Left kidney (tissue), 2 donors: ENCODE results near the gene LPCAT2. TPM values are rescaled to one million over a fixed set of nuclear protein-coding genes. Genes with fewer than 3 reads are reported as not detected.

ENCODE experiments used
- DNase-seq: peaks from one replicate; pipeline ENCODE4 v3.0.0-alpha.2; 2013
- polyA plus RNA-seq: library from polyadenylated mRNA; unstranded; fragments of 120-200 nt; gene quantifications from one replicate; pipeline ENCODE4 v1.2.1, GENCODE V29; 2013; ENCODE audit not compliant: insufficient read length

The LPCAT2 gene
- polyA plus RNA-seq, 1 donor: 12.3 TPM

DNA sequence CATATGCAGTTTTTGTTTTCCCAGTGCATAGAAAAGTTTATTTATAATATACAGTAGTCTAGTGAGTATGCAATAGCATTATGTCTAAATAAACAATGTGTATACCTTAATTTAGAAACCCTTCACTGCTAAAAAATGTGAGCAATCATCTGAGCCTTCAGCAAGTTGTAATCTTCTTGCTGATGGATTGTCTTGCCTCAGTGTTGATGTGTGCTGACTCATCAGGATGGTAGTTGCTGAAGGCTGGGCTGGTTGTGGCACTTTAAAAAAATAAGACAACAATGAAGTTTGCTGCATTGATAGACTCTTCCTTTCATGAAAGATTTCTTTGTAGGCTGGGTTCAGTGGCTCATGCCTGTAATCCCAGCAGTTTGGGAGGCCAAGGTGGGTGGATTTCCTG is 43.7 kb downstream of the LPCAT2 start:
- no peak for DNase-seq

DNA sequence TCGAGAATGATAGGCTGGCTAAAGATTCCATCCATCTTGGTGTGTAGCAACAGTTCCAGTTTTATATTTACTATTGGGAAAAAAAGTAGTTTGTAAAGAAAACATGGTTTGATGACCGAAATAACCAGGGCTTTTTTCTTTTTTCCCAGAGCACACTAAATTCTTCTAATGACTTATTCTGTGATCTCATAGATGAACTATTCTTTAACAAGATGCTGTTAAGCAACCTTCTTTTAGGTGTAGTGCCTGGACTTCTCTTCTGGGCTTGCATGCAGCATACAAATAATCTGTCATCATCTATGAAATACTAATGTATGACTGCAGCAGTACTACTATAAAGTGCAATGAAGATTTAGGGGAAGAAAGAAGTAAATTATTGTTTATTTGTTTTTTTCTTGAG is 46.6 kb downstream of the LPCAT2 start:
- DNase-seq: no peak

DNA sequence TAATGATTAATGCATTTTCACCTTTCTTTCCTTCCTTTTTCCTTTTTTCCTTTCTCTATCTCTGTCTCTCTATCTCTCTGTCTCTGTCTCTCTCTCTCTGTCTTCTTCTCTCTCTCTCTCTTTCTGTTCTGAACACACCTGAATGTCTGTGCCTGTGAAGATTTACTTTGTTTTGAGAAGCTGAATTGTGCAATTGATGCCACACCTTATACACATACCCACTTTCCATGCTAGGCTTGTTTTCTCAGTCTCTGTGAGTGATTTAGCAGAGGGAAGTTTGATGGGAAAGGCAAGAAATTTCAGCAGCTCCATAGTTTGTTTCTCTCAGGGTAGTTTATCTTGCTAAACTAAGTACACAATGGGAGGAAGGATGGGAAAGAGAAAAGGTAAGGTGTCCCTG is 48.3 kb downstream of the LPCAT2 start:
- no peak for DNase-seq

DNA sequence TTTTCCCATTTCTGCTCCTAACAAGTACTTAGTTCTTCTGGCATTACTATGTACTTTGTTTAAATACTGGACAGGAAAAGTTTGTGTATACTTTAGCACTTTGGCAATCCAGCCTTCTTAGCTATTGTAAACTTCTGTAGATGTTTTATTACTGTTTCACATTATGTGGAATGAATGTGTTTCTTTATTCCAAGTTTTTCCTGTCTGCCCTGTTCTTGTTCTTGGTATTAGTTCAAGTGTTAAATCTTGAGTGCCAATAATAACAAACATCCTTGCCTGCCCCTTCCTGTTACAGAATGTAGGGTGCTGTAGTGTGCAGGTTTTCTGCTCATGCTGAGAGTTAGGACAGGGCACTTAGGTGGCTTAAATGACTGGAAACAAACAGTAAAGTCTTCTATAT is 50.4 kb downstream of the LPCAT2 start:
- DNase-seq: no peak

DNA sequence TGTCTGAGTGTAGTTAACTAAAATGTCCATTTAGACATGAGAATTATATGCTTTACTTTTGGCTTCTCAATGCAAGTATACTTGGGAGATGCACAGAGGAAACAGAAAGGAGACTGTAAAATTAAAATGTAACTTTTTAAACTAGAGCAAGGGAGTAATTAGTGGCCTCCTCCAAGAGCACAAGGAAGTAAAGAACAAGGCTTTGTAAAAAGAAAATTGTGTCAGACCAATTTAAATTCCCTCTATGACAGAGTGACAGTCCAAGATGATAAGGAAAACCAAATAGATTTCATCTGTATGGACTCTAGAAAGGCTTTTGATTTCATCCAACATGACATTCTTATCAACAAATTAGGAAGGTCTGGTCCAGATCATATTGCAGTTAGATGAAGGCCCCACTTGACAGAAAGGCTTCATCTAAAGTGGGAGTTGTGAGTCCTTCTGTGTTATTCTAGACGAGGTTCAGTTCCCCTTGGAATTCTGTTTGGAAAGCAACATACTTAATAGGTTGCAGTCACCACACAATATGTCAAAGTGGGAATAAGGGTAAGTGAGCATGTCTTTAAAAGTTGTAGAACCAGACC is 51.2 kb downstream of the LPCAT2 start:
- DNase-seq: peak; percentile 10

DNA sequence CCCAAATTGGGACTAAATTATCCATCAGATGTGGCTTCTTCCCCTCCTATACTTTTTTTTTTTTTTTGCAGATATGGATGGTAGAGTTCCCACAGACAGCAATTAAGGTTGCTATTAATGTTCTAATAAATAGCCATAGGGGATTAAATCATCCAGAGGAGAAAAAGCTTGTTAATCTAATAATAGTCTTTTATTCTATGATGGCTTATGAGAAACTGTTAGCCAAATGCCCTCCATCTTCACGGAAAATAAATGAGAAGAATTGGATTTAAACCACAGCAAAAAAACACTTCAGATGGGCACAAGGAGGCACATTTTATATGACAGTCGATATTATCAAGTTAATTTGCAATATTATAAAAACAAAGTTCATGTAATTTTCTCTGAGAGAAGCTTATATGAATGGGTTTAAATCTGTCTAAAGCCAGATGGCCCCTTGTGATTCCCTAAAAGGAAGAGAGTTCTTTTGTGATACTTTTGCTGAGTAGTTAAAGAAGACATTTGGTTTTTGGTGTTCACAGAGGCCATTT is 52.5 kb downstream of the LPCAT2 start:
- no peak for DNase-seq

DNA sequence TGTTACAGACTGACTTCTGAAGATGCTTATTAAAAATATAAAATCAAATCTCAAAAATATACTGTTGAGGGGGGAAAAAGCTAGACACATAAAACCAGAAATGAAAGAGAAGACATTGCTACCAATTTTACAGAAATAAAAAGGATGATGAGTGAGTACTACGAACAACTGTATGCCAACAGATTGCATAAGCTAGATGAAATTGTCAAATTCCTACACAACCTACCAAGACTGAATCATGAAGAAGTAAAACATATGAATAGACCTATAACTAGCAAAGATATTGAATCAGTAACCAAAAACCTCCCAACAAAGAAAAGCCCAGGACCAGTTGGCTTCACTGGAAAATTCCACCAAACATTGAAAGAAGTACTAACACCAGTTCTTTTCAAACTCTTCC is 54.1 kb downstream of the LPCAT2 start:
- no peak for DNase-seq

DNA sequence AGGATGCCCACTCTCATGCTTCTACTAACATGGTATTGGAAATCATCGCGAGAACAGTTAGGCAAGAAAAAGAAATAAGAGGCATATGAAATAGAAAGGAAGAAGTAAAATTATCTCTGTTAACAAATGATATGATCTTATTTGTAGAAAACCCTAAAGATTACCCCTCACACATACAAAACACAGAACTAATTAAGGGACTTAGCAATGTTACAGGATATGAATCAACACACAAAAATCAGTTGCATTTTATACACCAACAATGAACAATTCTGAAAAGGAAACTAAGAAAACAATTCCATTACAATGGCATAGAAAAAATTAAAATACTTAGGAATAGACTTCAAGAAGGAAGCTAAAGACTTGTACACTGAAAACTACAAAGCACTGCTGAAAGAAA is 54.9 kb downstream of the LPCAT2 start:
- DNase-seq: no peak

DNA sequence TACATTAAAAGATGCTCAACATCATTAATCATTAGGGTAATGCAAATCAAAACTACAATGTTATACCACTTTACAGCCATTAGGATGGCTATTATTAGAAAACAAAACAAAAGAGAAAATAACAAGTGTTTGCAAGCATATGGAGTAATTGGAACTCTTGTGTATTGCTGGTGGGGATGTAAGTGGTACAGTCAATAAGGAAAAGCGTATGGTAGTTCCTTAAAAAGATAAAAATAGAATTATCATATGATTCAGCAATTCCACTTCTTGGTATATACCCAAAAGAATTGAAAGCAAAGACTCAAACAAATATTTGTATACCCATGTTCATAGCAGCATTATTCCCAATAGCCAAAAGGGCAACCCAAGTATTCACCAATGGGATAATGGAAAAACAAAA is 56.2 kb downstream of the LPCAT2 start:
- no peak for DNase-seq

DNA sequence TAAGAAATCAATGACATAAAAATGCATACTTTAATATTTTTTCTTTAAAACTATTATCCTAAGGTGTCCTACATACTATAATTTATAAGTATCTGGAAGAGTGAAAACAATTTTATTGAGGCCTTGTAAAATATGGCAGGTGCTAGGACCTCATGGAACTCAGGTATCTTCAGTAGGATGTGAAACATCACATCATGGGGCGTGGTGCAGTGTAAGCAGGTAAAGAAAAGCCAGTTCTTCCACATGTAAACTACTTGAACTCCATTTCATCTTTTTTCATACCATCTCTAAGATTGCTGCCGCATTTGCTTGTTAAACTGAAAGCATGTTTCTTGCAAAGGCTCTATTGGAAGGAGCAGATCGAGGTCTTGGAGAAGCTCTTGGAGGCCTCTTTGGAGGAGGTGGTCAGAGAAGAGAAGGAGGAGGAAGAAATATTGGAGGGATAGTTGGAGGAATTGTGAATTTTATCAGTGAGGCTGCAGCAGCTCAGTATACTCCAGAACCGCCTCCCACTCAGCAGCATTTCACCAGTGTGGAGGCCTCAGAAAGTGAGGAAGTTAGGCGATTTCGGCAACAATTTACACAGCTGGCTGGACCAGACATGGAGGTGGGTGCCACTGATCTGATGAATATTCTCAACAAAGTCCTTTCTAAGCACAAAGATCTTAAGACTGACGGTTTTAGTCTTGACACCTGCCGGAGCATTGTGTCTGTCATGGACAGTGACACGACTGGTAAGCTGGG is 57.7 kb downstream of the LPCAT2 start, which contains the start of gene CAPNS2:
Gene CAPNS2, plus strand, starts transcription at position 253 of the 744 bp plus-strand sequence. Its CDS starts 73 bp downstream, at position 326.
- DNase-seq: no peak

DNA sequence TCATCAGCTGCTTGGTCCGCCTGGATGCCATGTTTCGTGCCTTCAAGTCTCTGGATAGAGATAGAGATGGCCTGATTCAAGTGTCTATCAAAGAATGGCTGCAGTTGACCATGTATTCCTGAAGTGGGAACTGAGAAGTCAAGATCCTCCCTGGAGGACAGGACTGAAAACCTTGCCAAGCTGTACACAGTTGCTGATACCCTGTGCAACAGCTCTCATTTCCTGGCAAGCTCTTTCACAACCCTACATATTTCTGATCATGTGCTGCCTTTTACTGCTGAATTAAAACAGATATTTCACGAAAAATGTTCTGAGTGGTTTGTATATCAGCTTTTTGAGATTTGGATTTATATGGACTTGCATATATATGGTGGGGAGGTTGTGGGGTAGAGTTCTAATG is 58.5 kb downstream of the LPCAT2 start:
- DNase-seq: no peak

DNA sequence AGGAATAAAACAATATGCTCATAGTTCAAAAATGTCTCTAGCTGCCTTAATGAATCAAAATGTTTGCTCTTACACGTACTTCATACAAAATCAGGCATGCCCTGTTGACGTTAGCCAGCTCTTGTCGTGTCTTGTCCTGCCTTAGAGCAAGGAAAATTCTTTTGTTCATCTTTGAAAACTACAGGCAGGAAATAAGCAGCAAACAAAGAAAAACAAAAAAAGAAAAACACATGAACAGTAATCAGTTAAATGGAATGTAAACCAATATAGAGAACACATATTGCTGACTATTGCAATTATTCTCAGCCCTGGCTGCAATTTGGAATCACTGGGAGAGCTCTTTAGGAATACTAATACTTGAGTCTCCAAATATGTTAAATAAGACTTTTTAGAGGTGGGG is 59.3 kb downstream of the LPCAT2 start:
- no peak for DNase-seq

DNA sequence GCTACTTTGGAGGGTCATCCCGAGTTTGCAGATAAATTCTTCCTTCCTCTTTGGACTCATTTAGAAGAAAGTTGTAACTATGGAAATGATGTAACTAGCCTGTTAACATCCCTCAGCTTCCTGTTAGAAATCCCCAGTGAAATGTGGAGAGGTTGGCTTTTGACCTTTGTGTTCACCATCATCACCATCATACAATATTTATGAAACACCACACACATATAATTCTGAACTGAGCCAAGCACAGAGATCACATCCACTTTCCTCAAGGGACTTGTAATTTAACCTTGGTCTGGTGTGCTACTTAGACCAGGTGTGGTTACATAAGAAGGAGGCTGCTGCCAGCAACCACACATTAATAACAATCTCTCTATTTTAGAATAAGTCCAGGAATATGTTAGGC is 60.2 kb downstream of the LPCAT2 start:
- DNase-seq: no peak

DNA sequence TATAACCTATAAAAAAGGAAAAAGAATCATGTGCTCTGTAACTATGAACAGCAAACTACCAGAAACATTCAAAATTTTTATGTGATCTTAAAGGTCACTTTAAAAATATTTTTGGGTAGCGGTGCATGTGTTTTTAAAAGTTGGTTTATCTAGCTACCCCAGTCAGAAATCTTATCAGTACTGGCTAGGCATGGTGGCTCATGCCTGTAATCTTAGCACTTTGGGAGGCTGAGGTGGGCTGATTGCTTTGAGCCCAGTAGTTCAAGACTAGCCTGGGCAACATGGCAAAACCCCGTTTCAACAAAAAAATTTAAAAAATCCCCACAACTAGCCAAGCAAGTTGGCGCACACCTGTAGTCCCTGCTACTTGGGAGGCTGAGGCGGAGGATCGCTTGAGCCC is 61.3 kb downstream of the LPCAT2 start:
- no peak for DNase-seq

DNA sequence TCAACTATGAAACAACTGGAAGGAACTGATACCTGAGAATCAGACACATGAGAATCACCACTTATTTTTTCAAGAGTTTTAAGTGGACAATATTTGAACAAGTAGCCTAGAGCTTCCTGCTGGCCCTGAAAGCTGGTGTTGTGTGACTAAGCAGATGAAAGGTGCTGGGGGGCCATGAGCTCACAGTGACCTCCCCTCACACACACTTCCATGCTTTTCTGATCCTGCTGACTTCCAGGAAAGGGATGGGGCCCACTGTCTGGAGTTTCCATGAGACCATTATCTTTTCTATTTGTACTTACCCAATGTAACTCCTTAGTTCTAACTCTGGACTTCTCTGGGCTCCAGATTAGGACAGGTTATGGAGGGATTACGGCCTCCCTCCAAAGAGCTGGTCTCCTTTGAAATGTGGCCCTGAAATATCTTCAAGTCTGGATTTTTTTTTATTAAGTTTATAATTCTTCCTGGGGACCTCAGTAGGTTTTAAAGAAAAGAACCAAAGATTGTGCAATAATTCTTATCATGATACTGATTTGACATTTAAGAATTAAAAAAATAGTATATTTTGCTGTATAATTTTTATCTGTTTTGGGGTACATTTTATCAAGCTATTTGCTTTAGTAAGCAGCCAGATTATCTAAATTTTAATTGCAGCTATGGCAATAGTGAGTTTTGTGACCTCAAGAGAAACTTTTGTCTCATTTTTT is 62.5 kb downstream of the LPCAT2 start:
- no peak for DNase-seq

DNA sequence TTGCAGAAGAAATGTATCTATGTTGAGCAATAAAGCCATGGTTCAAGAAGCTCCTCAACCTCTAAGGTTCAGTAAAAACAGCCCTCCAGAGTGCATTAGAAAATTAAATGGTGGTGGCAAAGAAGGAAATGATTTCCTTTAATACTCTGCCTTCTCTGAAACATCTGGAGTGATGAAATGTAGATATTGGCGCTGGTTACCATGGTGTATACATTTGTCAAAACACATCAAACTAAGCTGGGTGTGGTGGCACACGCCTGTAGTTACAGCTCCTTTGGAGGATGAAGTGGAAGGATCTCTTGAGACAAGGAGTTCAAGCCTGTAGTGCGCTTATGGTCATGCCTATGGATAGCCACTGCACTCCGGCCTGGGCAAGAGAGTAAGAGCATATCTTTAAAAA is 63.6 kb downstream of the LPCAT2 start:
- no peak for DNase-seq

DNA sequence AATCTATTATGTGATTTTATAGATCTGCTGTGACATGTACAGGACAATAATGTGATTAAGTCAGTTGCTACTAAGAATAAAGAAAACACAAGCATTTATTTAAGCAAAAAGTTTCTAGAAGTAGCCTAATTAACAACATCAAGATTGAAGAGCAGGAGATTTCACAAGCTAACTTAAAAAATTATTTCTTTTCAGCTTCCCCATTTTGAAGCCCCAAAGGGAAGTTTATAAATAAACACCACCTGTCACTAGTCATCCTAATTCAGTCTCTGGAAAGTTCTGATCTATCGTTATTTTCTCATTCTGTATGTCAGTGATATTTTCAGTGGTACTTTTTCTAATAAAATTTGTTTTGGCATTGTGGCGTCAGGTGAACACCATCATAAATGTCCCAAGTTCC is 65.9 kb downstream of the LPCAT2 start:
- no peak for DNase-seq

DNA sequence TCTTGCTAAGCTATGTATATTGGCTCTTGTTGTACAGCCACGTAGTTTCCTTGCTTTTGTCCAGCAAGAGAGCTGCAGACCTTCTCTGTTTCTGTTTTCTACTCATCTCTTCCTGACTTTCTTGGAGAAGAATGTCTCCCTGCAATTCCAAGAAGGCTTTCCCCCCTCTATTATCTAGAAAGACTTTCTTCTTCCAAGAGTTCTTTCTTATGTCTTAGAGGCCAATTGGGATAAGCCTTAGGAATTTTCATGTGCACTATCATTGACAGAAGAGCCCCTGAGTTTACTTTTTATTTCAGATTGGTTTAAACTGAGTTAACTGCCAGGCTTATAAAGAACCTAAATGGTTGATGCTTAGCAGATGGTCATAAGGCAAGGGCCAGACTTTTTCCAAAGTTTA is 66.6 kb downstream of the LPCAT2 start:
- no peak for DNase-seq

DNA sequence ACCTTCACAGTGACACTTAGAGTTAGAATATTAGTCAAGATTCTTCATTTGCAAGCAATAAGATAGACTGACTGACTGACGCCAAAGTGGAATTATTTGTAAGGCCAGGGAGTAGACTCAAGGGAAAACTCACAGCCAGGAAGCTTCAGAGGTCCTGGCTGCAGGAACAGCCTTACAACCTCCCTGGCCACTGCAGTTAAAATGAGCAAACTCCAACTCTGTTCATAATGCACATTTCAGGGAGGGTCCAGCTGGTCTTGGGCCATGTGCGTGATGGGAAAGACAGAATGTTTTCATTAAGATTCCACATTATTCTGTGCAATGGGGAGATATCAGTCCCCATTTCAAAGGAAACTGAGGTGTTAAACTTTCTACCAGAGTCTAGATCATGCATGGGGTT is 67.5 kb downstream of the LPCAT2 start:
- no peak for DNase-seq

DNA sequence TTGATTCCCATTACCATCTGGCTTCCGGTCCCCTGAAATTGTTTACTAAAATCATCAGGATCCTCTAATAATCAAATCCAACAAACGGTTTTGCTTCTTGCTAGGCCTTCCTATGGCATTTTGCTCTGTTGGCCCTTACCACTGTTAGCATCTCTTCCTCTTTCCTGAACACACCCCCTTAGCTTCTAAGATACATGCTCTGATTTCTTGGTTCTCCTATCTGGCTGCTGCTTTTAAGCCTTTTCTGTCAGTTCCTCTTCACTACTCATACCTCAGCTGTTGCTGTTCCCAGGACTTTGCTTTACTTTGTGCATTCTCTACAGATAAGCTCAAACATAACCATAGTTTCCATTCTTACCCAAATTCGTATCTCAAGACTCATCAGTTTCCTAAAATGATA is 69.0 kb downstream of the LPCAT2 start:
- no peak for DNase-seq

DNA sequence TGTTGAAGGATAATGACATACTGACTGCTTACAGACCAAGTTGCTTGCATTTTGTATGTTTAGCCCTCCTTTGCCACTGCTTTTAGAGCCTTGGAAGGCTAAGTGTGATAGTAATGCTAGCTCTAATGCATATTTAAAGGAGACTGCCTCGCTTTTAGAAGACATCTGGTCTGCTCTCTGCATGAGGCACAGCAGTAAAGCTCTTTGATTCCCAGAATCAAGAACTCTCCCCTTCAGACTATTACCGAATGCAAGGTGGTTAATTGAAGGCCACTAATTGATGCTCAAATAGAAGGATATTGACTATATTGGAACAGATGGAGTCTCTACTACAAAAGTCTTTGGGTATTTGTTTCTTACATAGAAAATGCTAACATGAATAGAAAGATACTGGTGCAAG is 76.8 kb downstream of the LPCAT2 start:
- DNase-seq: no peak

DNA sequence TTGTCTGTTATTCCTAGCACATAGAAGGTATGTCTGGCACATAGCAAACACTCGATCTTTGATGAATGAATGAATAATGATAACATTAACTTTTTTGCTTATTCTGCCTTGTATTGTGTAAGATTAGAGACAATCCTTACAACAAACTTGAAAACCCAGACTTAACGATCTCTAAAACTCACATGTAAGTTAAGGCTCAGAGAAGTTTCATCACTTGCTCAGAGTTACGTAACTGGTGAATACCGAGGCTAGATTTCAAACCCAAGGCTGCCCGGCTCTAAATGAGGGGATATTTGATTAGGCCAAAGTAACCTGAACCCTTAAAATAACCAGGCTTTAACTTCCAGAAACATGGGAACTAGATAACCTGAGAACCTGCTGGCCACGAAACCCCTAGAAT is 79.9 kb downstream of the LPCAT2 start:
- DNase-seq: no peak

DNA sequence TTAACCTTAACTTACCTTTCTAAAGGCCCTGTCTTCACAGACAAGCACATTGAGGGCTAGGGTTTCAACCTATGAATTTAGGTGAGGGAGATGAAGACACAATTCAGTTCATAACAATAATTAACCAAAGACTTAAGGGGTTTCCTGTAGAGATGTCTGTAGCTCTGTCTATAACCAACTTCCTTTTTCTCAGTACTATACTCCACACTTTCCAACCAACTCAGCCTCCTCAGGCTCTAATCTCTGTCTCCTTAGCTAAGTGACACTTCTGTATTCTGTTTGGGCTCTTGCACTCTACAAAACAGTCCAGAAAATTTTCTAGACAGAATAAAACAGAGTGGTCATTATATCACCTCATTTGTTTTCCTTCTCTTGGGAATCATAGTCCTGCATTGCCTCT is 83.4 kb downstream of the LPCAT2 start:
- no peak for DNase-seq
